Activated naive CD4-positive, alpha-beta T cell treated with anti-CD3 and anti-CD28 coated beads for 36 hours (primary cell): Measurements from ENCODE around the gene PRDM1. TPM values are rescaled to one million over a fixed set of nuclear protein-coding genes. Genes with fewer than 3 reads are reported as not detected.

Source experiments
- CTCF ChIA-PET: fragments of 350-600 bp; sonication (Branson Sonifier 250); formaldehyde crosslinking; loops from one replicate; lab custom pipeline; 2021; ENCODE audit warnings: antibody characterized with exemption; lab: Charles Lee
- DNase-seq: peaks from one replicate; pipeline ENCODE4 v3.0.0-alpha.2; 2020
- H3K27ac Mint-ChIP-seq: one replicate; pipeline ENCODE4 v1.8.0; 2021; ENCODE audit warnings: mild to moderate bottlenecking, mixed read lengths
- H3K27me3 Mint-ChIP-seq: one replicate; pipeline ENCODE4 v1.8.0; 2021; ENCODE audit warnings: low read depth, mixed read lengths
- H3K36me3 Mint-ChIP-seq: one replicate; pipeline ENCODE4 v1.8.0; 2021; ENCODE audit warnings: low read depth, mixed read lengths
- H3K4me1 Mint-ChIP-seq: one replicate; pipeline ENCODE4 v1.8.0; 2021; ENCODE audit warnings: low read depth, mixed read lengths
- H3K4me3 Mint-ChIP-seq: one replicate; pipeline ENCODE4 v1.8.0; 2021; ENCODE audit warnings: mild to moderate bottlenecking, moderate library complexity, mixed read lengths
- H3K9me3 Mint-ChIP-seq: one replicate; pipeline ENCODE4 v1.8.0; 2021; ENCODE audit warnings: mixed read lengths
- intact Hi-C: fragments of 100-400 bp; cut with micrococcal nuclease; formaldehyde crosslinking; loops from one replicate; pipeline ENCODE4 v1.15.1; 2023
- total RNA-seq, 2 experiments: library from RNA; stranded (reverse); gene quantifications; one replicate each; pipeline ENCODE4 v1.2.3, GENCODE V29; 2021

The PRDM1 gene
- total RNA-seq, 2 experiments from 2014 or later: 3.4 to 4.0 TPM

DNA sequence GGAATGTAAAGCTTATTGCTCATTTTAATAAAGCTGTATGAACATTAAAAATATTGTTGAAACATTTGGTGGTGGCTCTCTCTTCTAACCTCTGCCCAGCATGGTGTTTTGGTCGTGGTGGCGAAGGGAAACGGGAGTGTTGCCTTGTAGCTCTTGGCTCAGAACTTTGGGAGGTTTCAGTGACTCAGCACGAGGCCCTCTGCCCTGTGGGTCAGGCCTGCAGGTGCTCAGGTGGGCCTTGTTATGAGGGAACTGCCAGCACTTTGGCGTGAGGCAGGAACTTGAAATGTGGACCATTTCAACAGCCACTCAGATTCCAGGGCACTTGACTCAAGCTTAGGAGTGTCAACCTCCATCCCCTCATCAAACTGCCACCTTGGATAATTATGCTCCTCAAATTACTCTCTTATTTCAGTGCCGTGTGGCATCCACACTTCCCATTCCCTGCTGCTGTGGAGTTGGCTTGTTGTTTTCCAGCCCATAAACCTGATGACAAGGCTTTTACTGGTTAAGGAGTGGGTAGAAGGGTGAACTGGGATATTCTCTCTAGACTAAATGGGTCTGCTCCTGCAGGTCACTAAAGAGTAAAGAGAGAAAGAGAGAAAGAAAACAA, 36.3 kb downstream of the PRDM1 start:
- Mint-ChIP-seq H3K27ac (no peak overlapping the region), H3K36me3 (no peaks in the 10 kb centered on the region), H3K27me3 (peaks cover 22% of the 10 kb centered on the region), H3K4me3 (no peak overlapping the region), H3K9me3 (no peaks in the 10 kb centered on the region), H3K4me1 (peaks cover 36% of the 10 kb centered on the region)
- CTCF ChIA-PET: interaction anchor here (1.0 kb wide), 1 partner anchor 101 kb away, joined by 4 read pairs; no protein-coding TSS in a partner anchor
- intact Hi-C loops: no loop called here
- no peak for DNase-seq

DNA sequence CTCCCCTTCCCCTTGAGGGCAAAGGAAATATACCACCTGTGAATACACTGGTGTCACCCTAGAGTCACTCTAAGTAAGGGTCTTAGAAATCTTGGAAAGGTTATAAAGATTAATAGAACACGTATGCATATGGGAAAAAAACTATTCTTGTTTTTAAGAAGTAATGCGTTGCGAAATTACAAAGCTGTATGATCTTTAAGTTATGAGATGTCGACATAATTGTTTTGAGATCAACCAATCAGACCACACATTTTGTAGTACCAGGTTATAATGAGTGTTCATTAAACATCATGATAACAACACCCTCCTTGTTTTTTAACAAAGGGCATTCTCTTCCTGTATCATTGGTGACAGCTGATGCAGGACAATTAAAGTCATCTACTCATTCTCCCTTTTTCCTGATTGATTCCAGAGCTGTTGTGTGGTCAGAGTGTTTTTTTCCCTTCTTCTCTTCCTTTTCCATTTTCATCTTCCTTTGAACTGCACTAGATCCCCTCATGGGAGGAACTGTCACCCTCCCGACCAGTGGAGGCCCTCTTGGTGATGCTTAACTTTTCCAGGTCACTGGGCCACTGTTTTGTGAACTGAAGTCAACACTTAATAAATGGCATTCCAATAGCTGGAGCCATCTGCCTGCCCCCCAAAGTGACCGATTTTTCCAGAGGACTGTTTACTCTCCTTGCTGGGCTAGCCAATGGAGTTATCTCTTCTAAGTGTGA, 37.0 kb downstream of the PRDM1 start:
- no peak overlapping the region for H3K4me3 Mint-ChIP-seq
- DNase-seq: no peak
- H3K36me3 Mint-ChIP-seq: no peaks in the 10 kb centered on the region
- H3K4me1 Mint-ChIP-seq: peaks cover 29% of the 10 kb centered on the region
- no peak overlapping the region for H3K27ac Mint-ChIP-seq
- intact Hi-C loops: no loop called here
- H3K27me3 Mint-ChIP-seq: peaks cover 22% of the 10 kb centered on the region
- CTCF ChIA-PET: interaction anchor here (0.7 to 1.0 kb wide), 2 partner anchors 13 to 100 kb away, joined by 3 to 4 read pairs; no protein-coding TSS in a partner anchor
- H3K9me3 Mint-ChIP-seq: no peaks in the 10 kb centered on the region

DNA sequence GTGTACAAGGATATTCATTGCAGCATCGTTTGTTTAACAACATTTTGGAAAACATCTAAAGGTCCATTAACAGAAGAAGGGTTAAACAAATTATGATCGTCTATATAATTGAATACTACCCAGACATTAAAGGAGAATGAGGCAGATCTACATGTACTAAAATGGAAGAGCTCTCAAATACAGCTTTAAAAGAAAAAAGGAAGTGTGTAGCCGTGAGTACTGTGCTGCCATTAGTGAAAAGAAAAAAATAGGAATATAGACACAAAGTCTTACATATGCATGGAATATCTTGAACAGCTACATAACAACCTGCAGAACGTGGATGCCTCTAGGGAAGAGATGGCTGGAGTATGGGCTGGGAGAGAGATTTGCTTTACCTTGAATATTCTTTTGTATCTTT, 37.9 kb downstream of the PRDM1 start:
- Mint-ChIP-seq H3K27me3 (peaks cover 18% of the 10 kb centered on the region), H3K36me3 (no peaks in the 10 kb centered on the region), H3K4me3 (no peak overlapping the region), H3K27ac (no peak overlapping the region), H3K9me3 (no peaks in the 10 kb centered on the region), H3K4me1 (peaks cover 22% of the 10 kb centered on the region)
- DNase-seq: no peak
- intact Hi-C loops: no loop called here
- CTCF ChIA-PET: interaction anchor here (0.7 kb wide), 1 partner anchor 12 kb away, joined by 3 read pairs; no protein-coding TSS in a partner anchor

DNA sequence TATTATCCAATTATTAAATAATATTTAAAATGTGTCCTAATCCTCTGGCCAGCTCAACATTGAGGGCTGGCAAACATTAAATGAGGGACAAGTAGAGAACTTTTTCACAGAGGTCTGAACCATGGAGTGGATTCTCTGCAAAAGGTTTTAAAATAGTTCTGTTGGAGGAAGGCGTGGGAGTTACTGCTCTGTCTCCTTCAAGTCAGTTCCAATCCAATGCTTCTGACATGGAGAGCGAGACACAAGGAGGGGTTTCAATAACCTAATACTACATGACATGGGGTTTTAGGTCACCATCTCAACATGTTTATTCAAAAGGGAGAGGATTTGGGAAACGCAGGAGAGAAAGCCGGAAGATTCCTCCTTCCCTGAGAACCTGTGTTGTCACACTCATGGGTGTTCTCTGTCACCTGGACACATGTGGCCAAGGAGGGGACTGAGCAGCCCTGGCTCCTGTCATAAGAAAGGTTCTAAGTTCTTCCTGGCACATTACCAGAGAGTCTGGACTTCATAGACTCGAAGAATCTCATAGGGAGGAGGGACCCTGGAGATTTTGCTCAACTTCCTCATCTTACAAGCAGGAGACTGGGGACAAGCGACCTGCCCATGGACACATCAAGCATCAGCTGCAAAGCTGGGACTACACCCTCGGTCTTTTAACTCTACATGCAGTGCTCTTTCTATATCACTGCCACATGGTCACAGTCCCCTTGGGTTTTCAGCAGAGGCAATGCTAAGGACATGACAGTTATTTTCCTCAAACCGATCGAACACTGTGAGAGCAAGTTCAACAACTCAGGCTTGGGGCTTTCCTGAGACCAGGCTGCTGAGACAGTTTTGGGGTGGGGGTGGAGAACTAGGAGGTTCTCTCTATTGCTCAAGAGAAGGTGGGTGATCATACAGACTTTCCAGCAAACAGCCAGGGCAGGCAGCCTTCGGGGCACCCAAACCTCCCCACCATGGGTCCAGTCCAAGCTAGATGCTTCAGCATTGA, 38.6 kb downstream of the PRDM1 start:
- Mint-ChIP-seq H3K9me3 (no peaks in the 10 kb centered on the region), H3K4me1 (peaks cover 16% of the 10 kb centered on the region), H3K27me3 (peaks cover 13% of the 10 kb centered on the region), H3K27ac (no peak overlapping the region), H3K36me3 (no peaks in the 10 kb centered on the region), H3K4me3 (no peak overlapping the region)
- DNase-seq: no peak
- CTCF ChIA-PET: no interaction called here
- intact Hi-C loops: no loop called here

DNA sequence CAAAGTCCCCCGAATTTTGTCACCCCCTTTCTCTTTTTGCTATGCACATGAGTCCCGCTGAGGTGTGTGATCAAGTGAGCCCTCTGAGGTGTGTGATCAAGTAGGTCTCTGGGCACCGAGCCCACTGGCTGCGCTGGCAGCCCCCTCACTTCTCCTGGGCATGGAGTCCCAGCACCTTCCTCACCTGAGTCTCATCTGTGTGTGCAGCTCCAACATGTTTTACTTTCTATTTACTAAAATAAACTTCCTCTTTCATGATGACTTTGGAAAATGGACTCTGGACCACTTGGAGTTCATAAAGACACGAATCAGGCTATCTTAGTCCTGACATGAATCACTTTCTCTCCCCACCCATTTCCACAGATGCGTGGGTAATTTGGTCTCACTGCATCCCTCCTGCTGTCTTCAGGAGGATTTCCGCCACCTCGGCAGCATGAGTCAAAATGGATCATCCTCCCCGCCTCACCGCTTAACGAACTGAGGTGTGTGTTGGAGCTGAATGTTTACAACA, 39.8 kb downstream of the PRDM1 start:
- DNase-seq: peak; percentile 27
- CTCF ChIA-PET: no interaction called here

DNA sequence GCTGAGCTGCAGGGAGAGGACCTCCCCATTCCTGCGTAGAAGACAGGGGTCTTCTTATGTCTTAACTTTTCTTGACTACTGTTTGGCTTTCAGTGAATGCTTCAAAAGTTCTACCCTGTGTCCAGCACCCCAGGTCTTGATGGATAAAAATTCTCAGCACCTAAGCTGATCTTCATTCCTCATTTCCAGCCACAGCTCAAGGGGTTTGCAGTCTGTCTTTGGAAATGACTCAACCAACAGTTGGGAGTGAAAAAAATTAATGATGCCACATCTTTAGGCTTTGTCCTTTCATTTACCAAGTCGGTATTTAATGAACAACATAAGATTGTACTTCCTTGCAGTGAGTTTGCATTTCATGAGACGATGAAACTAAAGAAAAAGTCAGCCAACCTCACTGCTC, 40.3 kb downstream of the PRDM1 start:
- H3K9me3 Mint-ChIP-seq: no peaks in the 10 kb centered on the region
- H3K27ac Mint-ChIP-seq: no peak overlapping the region
- intact Hi-C loops: no loop called here
- CTCF ChIA-PET: no interaction called here
- no peak for DNase-seq
- H3K4me1 Mint-ChIP-seq: peaks cover 12% of the 10 kb centered on the region
- no peak overlapping the region for H3K4me3 Mint-ChIP-seq
- H3K36me3 Mint-ChIP-seq: no peaks in the 10 kb centered on the region
- H3K27me3 Mint-ChIP-seq: peaks cover 8% of the 10 kb centered on the region

More for the DNA sequence above, 39.8 kb downstream of the PRDM1 start:
- no peak overlapping the region for H3K27ac Mint-ChIP-seq
- H3K27me3 Mint-ChIP-seq: peaks cover 8% of the 10 kb centered on the region
- intact Hi-C loops: no loop called here
- H3K36me3 Mint-ChIP-seq: no peaks in the 10 kb centered on the region
- peaks cover 12% of the 10 kb centered on the region for H3K4me1 Mint-ChIP-seq
- no peaks in the 10 kb centered on the region for H3K9me3 Mint-ChIP-seq
- no peak overlapping the region for H3K4me3 Mint-ChIP-seq

DNA sequence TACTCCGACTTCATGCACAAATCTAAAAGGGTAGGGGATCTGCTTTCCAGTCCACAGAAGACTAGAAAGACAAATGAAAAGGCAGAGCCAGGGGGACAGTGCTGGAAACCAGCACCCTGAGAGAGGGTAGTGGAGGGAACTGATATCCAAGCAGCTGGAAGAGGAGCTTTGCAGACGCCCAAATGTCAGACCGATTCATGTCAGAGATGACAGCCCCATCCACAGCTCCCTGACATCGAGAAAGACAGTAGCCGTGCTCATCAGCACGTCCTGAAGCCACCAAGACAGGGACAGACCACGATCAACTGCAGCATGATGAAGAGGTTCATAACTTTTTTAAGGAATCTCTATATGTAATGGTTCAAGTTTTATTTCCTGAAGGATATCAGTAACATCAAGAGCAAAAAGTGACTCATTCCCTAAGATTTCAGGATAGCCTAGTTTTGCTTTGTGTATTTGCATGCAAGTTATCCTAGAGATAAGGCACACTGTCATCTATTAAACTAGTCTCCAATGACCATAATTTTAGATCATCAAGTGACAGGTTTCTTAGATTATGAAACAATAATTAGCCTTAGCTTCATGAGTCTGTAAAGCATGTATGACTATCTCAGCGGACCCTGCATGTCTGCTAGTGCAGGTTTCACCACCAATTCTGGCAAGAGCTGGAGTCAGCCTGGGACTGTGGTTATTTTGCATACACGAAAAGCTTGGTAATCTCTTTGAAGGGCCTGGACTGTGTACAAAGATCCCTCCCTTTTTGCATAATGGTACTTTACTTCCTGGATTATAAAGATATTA, 43.0 kb downstream of the PRDM1 start:
- Mint-ChIP-seq H3K36me3 (no peaks in the 10 kb centered on the region), H3K9me3 (no peaks in the 10 kb centered on the region), H3K4me1 (peaks cover 12% of the 10 kb centered on the region), H3K27ac (no peak overlapping the region), H3K4me3 (no peak overlapping the region), H3K27me3 (peaks cover 8% of the 10 kb centered on the region)
- CTCF ChIA-PET: interaction anchor here (1.5 kb wide), 1 partner anchor 12 kb away, joined by 4 read pairs; no protein-coding TSS in a partner anchor
- intact Hi-C loops: no loop called here
- no peak for DNase-seq

DNA sequence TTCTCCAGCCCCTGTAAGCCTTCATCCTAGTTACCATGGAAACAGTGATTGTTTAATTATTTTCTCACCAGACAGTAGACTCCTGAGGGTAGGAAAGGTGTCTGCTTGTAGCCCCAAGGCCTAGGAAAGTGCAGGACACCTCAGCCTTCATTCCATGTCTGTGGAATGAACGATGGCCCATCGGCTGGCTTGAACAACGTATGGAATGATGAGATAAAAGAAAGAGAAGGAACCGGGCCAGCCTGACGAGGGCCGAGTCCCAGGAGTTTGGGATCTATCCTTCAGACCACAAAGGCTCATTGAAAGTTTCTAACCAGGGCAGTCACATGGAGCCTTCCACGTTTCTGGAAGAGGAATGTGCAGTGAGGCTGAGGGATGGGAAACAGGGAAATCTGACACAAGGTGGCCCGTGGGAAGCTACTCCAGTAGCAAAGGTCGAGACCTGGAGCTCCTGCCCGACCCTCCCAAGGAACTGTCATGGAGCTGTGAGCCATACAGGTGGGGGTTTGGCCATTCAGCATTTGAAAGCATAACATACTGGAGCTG, 46.1 kb downstream of the PRDM1 start:
- Mint-ChIP-seq H3K27ac (no peak overlapping the region), H3K9me3 (no peaks in the 10 kb centered on the region), H3K36me3 (no peaks in the 10 kb centered on the region), H3K4me3 (no peak overlapping the region), H3K27me3 (no peaks in the 10 kb centered on the region), H3K4me1 (peaks cover 2% of the 10 kb centered on the region)
- intact Hi-C loops: no loop called here
- CTCF ChIA-PET: interaction anchor here (0.7 to 1.3 kb wide), 3 partner anchors 9 to 14 kb away, joined by 3 to 4 read pairs (median 3); no protein-coding TSS in a partner anchor
- DNase-seq: no peak

DNA sequence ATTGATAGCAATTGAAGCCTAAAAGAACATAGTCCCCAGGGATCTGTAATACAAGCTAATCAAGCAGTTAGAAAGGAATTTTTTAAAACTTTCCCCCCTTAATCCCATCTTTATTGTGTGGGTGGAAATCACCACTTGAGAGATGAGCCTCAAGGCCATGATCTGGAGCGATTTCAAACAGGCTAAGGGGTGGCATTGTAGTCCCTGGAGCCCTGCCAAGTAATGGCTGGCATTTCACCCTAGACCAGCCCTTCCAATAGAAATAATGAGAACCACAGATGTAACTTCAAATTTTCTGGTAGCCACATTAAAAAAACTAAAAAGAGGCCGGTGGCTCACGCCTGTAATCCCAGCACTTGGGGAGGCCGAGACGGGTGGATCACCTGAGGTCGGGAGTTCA, 46.9 kb downstream of the PRDM1 start:
- peaks cover 2% of the 10 kb centered on the region for H3K4me1 Mint-ChIP-seq
- H3K9me3 Mint-ChIP-seq: no peaks in the 10 kb centered on the region
- H3K4me3 Mint-ChIP-seq: no peak overlapping the region
- DNase-seq: no peak
- no peak overlapping the region for H3K27ac Mint-ChIP-seq
- no peaks in the 10 kb centered on the region for H3K36me3 Mint-ChIP-seq
- CTCF ChIA-PET: interaction anchor here (1.0 to 1.3 kb wide), 2 partner anchors 8 to 15 kb away, joined by 3 to 4 read pairs; no protein-coding TSS in a partner anchor
- H3K27me3 Mint-ChIP-seq: no peaks in the 10 kb centered on the region
- intact Hi-C loops: no loop called here

DNA sequence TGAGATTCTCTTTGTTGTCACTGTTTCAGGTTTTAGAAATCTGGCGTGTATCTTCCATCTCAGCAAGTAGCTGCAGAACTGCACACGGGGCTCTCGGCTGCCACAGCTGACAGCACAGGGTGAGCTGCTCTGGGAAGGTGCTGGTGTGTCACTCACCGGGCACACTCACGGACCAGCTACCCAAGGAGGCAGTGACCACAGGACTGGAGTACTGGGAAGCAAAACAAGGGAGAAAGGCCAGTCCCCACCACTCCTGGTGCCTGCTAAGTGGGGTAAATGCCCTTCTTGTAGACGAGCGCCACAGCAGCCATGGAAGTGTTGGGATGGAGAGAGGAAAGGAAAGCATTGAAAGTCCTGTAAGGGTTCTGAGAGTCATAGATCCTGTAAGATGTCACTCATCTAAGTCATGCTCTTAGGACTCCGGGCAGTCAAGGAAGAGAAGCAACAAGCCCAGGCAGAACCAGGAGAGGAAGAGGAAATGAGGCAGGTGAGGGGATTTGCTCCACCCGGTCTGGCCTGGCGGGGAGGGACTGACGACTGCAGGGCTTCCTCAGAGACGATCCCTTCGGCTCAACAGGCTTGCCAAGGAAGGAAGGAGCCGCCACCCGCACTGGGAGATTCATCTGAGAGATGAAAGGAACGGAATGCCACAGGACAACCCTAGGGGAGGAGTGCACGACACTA, 48.1 kb downstream of the PRDM1 start:
- Mint-ChIP-seq H3K4me3 (no peak overlapping the region), H3K4me1 (peaks cover 2% of the 10 kb centered on the region), H3K36me3 (no peaks in the 10 kb centered on the region), H3K27me3 (no peaks in the 10 kb centered on the region), H3K9me3 (no peaks in the 10 kb centered on the region), H3K27ac (no peak overlapping the region)
- DNase-seq: no peak
- intact Hi-C loops: no loop called here
- CTCF ChIA-PET: no interaction called here
